Central memory CD8-positive, alpha-beta T cell (primary cell): ENCODE data around the gene OR51I2.

ENCODE experiments used
- ATAC-seq: fragments of 150-1000 bp; cut with Tn5 transposase; replicated peaks from 2 replicates; pipeline ENCODE4 v1.10.0; 2022; ENCODE audit warnings: mild to moderate bottlenecking, moderate FRiP score, moderate number of reproducible peaks; ENCODE audit not compliant: poor library complexity, severe bottlenecking; ENCODE audit errors: extremely low read depth
- DNase-seq, 2 donors: peaks; one replicate each; pipeline ENCODE4 v3.0.0; 2021; ENCODE audit warnings: low spot score in 2 of 2
- H3K27ac Mint-ChIP-seq: one replicate; pipeline ENCODE4 v1.8.0; 2022; ENCODE audit warnings: low read depth, mild to moderate bottlenecking, moderate library complexity, mixed read lengths
- H3K27me3 Mint-ChIP-seq: one replicate; pipeline ENCODE4 v1.8.0; 2022; ENCODE audit warnings: mixed read lengths
- H3K36me3 Mint-ChIP-seq: one replicate; pipeline ENCODE4 v1.8.0; 2022; ENCODE audit warnings: mild to moderate bottlenecking, moderate library complexity, mixed read lengths; ENCODE audit not compliant: insufficient read depth
- H3K4me1 Mint-ChIP-seq: one replicate; pipeline ENCODE4 v1.8.0; 2022; ENCODE audit warnings: mixed read lengths
- H3K4me3 Mint-ChIP-seq: one replicate; pipeline ENCODE4 v1.8.0; 2022; ENCODE audit warnings: mild to moderate bottlenecking, moderate library complexity, mixed read lengths
- H3K9me3 Mint-ChIP-seq: one replicate; pipeline ENCODE4 v1.8.0; 2022; ENCODE audit warnings: mixed read lengths

The OR51I2 gene

GRCh38 chr11:5449023-5449422 lies at the start of gene OR51I2:
Gene OR51I2, plus strand, starts transcription at chr11:5449323. Its CDS starts 4,166 bp downstream, at chr11:5453489.
- H3K9me3 Mint-ChIP-seq: no peaks in the 10 kb centered on the region
- peaks cover 51% of the 10 kb centered on the region for H3K27me3 Mint-ChIP-seq
- DNase-seq: no peak
- ATAC-seq: no peak
- H3K36me3 Mint-ChIP-seq: no peaks in the 10 kb centered on the region
- no peak within 1 kb of the TSS for H3K27ac Mint-ChIP-seq
- H3K4me3 Mint-ChIP-seq: no peak within 1 kb of the TSS
- no peaks in the 10 kb centered on the region for H3K4me1 Mint-ChIP-seq

DNA sequence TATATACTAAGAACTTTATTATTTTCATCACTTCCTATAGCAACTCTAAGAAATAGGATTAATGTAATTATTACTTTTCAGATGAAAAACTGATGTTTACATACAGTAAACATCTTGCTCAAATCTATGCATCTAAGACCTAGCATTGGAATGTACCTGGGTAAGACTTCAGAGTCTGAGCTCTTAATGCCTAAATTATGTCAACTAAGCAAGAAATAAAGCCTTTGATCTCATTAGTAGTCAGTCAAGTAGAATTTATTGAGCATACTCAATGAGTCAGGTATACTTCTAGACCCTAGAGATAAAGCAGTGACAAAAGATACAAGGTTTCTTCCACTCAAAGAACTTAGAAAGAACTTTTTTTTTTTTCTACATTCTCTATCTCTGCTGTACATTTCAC lies 44.0 kb upstream of the OR51I2 start:
- Mint-ChIP-seq H3K36me3 (no peaks in the 10 kb centered on the region), H3K9me3 (peaks cover 10% of the 10 kb centered on the region), H3K4me3 (no peak overlapping the region), H3K27ac (no peak overlapping the region), H3K27me3 (peaks cover 36% of the 10 kb centered on the region), H3K4me1 (no peaks in the 10 kb centered on the region)
- ATAC-seq (no peak), DNase-seq (no peak)

DNA sequence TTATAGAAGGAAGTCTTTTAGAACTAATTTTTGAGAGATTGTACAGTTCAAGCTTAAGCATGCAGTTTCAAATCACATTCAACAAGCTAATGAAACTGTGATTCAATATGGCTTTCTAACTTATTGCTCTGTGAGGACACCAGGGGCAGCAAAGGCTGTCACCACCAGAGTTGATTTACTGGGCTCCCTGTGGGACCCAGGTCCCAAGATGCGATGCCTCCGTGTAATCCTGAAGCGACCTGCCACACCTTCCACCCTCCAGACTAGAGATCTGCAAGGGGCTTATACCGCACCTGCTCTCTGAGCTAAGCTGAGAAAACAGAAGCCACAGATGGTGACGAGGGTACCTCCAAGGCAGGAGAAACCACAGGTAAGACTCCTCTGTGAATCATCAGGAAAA lies 28.1 kb upstream of the OR51I2 start:
- DNase-seq: no peak
- no peaks in the 10 kb centered on the region for H3K36me3 Mint-ChIP-seq
- H3K4me3 Mint-ChIP-seq: no peak overlapping the region
- H3K27ac Mint-ChIP-seq: no peak overlapping the region
- peaks cover 29% of the 10 kb centered on the region for H3K27me3 Mint-ChIP-seq
- no peaks in the 10 kb centered on the region for H3K4me1 Mint-ChIP-seq
- ATAC-seq: no peak
- H3K9me3 Mint-ChIP-seq: peaks cover 6% of the 10 kb centered on the region

DNA sequence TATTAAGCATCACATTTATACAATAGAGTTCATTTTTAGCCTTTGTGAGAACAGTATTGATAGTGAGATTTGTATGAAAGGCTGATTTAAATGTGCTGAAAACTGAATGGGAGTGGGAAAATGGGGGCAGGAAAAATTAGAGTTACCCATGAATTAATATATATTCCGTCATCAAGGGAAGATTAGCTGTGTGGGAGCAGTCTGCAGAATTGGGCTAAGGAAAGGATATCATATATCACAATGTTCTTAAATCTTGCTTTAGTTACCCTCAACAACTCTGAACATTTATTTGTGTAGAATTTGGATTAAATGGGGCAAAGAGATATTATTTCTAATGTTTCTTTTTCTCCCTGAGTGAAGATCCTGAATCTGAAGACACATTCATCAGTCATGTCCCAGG lies 27.3 kb upstream of the OR51I2 start, which contains the start of gene OR51Q1:
Gene OR51Q1, plus strand, starts transcription at position 301 of the 400 bp plus-strand sequence. Its CDS starts 90 bp downstream, at position 391.
- H3K36me3 Mint-ChIP-seq: no peaks in the 10 kb centered on the region
- ATAC-seq (no peak), DNase-seq (no peak)
- H3K4me1 Mint-ChIP-seq: no peaks in the 10 kb centered on the region
- H3K4me3 Mint-ChIP-seq: no peak within 1 kb of the TSS
- no peak within 1 kb of the TSS for H3K27ac Mint-ChIP-seq
- H3K27me3 Mint-ChIP-seq: peaks cover 29% of the 10 kb centered on the region
- peaks cover 6% of the 10 kb centered on the region for H3K9me3 Mint-ChIP-seq

GRCh38 chr11:5423131-5423530 lies 26.0 kb upstream of the OR51I2 start:
- peaks cover 6% of the 10 kb centered on the region for H3K9me3 Mint-ChIP-seq
- H3K27ac Mint-ChIP-seq: no peak overlapping the region
- H3K27me3 Mint-ChIP-seq: peaks cover 29% of the 10 kb centered on the region
- no peak for DNase-seq
- ATAC-seq: no peak
- H3K36me3 Mint-ChIP-seq: no peaks in the 10 kb centered on the region
- no peak overlapping the region for H3K4me3 Mint-ChIP-seq
- no peaks in the 10 kb centered on the region for H3K4me1 Mint-ChIP-seq

DNA sequence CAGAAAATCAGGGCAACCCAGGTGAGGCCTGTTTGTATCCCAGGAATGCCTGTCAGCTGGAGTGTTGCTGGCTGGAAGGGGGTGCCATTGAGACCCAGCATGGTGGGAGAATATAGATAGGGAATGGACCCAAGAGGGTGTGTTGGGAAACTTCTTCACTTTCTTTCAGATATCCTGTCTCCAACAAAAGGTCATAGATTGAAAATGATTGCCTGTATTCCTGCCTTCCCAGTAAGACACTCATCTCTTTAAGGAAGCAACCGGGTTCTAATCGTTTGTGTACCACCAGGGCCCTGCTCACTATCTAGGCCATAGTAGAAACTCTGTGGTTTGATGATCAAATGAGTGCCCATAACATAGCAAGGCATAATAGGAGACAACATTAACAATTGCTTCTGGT lies 7.7 kb upstream of the OR51I2 start, which contains the start of gene OR51I1:
Gene OR51I1, minus strand, starts transcription at position 101 of the 400 bp plus-strand sequence. Its CDS starts 0 bp downstream, at position 101.
- no peak within 1 kb of the TSS for H3K4me3 Mint-ChIP-seq
- H3K27me3 Mint-ChIP-seq: peaks cover 27% of the 10 kb centered on the region
- no peaks in the 10 kb centered on the region for H3K4me1 Mint-ChIP-seq
- ATAC-seq (no peak), DNase-seq (no peak)
- H3K36me3 Mint-ChIP-seq: no peaks in the 10 kb centered on the region
- H3K9me3 Mint-ChIP-seq: no peaks in the 10 kb centered on the region
- H3K27ac Mint-ChIP-seq: no peak within 1 kb of the TSS

- no peaks in the 10 kb centered on the region for H3K9me3 Mint-ChIP-seq
- peaks cover 39% of the 10 kb centered on the region for H3K27me3 Mint-ChIP-seq
- H3K4me1 Mint-ChIP-seq: no peaks in the 10 kb centered on the region
- H3K27ac Mint-ChIP-seq: no peak overlapping the region
- ATAC-seq (no peak), DNase-seq (no peak)
- H3K4me3 Mint-ChIP-seq: no peak overlapping the region
- no peaks in the 10 kb centered on the region for H3K36me3 Mint-ChIP-seq
Observed at GRCh38 chr11:5443835-5444393, 5.2 kb upstream of the OR51I2 start.

DNA sequence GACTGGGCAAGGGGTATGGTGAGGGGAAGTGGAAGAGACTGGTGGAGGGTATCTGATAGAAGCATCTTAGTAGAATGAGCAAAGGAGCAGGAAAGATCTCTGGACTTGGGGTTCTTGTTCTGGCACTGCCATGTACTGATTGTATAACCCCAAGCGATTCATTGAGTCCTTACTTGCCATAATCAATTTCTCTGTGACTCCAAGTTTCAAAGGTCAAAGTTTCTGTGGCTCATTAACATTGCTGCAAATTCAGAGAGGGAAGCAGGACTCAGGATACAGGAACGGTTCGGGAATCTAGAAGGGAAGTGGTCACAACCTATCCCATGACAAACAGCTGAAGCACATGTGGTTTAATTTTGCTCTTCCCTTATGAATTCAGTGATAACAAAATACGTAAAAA lies 309 bp downstream of the OR51I2 start:
- Mint-ChIP-seq H3K27me3 (peaks cover 48% of the 10 kb centered on the region), H3K4me3 (no peak overlapping the region), H3K36me3 (no peaks in the 10 kb centered on the region), H3K27ac (no peak overlapping the region), H3K9me3 (no peaks in the 10 kb centered on the region), H3K4me1 (no peaks in the 10 kb centered on the region)
- ATAC-seq: no peak
- no peak for DNase-seq

- Mint-ChIP-seq H3K36me3 (no peaks in the 10 kb centered on the region), H3K9me3 (no peaks in the 10 kb centered on the region), H3K27ac (no peak overlapping the region), H3K27me3 (peaks cover 16% of the 10 kb centered on the region), H3K4me3 (no peak overlapping the region), H3K4me1 (no peaks in the 10 kb centered on the region)
- ATAC-seq: no peak
- no peak for DNase-seq
Observed at GRCh38 chr11:5460983-5461621, 12.0 kb downstream of the OR51I2 start.

- no peak overlapping the region for H3K4me3 Mint-ChIP-seq
- no peaks in the 10 kb centered on the region for H3K36me3 Mint-ChIP-seq
- peaks cover 41% of the 10 kb centered on the region for H3K27me3 Mint-ChIP-seq
- no peaks in the 10 kb centered on the region for H3K4me1 Mint-ChIP-seq
- DNase-seq (no peak), ATAC-seq (no peak)
- no peaks in the 10 kb centered on the region for H3K9me3 Mint-ChIP-seq
- H3K27ac Mint-ChIP-seq: no peak overlapping the region
Observed at GRCh38 chr11:5467527-5467926, 18.4 kb downstream of the OR51I2 start.

DNA sequence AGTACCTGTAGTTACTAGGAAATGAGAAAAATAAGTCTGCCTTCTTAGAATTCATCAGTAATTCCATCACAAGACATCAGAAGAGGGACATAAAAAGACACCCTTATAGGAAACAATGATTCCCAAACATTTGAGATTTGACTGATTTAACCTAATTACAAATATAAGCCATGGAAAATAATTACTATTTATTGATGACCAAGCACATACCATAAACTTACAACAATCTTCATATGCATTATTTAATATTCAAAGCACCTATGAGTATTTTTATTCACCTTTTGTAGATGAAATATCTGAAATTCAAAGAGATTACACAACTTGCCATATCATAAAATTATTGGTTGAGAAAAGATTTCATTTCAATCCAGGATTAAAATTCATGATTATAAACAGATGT lies 24.8 kb downstream of the OR51I2 start:
- Mint-ChIP-seq H3K27me3 (peaks cover 70% of the 10 kb centered on the region), H3K9me3 (no peaks in the 10 kb centered on the region), H3K4me1 (no peaks in the 10 kb centered on the region), H3K36me3 (no peaks in the 10 kb centered on the region), H3K4me3 (no peak overlapping the region), H3K27ac (no peak overlapping the region)
- no peak for DNase-seq
- ATAC-seq: no peak

DNA sequence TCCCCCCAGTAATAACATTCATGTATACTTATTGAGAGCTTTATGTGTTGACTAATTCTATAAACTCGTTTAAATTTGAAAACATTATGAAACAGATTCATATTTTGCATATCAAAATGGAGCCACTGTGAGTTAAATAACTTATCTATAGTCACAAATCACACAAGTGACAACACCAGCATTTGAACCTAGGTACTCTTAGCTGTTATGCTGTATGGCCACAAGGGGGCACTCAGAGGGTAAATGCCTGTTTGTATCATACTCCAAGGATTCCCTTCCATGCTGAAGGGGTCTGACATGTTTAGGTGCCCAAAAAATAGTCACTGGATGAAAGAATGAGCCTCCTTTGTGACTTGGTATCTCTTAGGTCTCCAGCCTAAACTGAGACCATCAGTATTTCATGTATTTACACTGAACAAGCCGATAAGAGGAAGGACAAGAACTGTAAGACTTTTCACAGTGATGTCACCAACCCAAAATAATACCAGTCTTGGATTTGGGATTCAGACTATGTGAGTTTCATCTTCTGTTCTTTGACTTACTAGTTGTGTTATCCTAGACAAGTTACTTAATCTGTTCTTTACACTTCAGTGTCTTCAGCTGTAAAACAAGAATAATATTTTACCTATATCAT lies 27.2 kb downstream of the OR51I2 start:
- Mint-ChIP-seq H3K36me3 (no peaks in the 10 kb centered on the region), H3K4me3 (no peak overlapping the region), H3K27ac (no peak overlapping the region), H3K9me3 (no peaks in the 10 kb centered on the region), H3K4me1 (no peaks in the 10 kb centered on the region), H3K27me3 (peaks cover 48% of the 10 kb centered on the region)
- no peak for ATAC-seq
- no peak for DNase-seq

- Mint-ChIP-seq H3K4me1 (no peaks in the 10 kb centered on the region), H3K9me3 (no peaks in the 10 kb centered on the region), H3K4me3 (no peak overlapping the region), H3K27me3 (peaks cover 17% of the 10 kb centered on the region), H3K27ac (no peak overlapping the region), H3K36me3 (no peaks in the 10 kb centered on the region)
- no peak for DNase-seq
- no peak for ATAC-seq
Observed at GRCh38 chr11:5486003-5486402, 36.9 kb downstream of the OR51I2 start.
